GM08714 (cell line): ENCODE measurements around the gene PPP2R2C.

ENCODE experiments used
- H3K4me3 ChIP-seq: fragments of 200-500 bp; sonication (Bioruptor generic); 2 replicates; pipeline ENCODE4 v1.5.1; 2014; ENCODE audit warnings: mild to moderate bottlenecking, low read length, inconsistent platforms
- ZNF274 ChIP-seq: IDR thresholded peaks from 2 replicates; pipeline ENCODE4 v1.6.1; 2012; ENCODE audit warnings: mild to moderate bottlenecking, low read depth, low read length

PPP2R2C gene

DNA sequence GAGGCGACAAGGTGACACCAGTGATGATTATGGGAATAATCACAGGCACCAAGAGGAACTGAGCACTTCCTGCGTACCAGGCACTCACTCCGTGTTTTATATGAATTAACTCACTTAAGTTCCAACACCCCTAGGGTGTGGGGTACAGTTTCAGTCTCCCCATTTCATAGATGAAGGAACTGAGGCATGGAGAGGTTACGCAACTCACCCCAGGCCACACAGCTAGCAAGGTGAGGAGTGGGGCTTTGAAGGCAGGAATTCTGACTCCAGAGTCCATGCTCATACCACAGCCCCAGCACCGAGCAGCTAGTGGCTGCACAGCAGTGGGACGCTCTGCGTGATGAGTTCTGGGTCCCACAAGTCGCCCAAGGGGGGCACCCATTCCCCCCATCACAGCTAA lies 29.9 kb downstream of the PPP2R2C start:
- no peak overlapping the region for H3K4me3 ChIP-seq
- no peak for TF ChIP-seq ZNF274

DNA sequence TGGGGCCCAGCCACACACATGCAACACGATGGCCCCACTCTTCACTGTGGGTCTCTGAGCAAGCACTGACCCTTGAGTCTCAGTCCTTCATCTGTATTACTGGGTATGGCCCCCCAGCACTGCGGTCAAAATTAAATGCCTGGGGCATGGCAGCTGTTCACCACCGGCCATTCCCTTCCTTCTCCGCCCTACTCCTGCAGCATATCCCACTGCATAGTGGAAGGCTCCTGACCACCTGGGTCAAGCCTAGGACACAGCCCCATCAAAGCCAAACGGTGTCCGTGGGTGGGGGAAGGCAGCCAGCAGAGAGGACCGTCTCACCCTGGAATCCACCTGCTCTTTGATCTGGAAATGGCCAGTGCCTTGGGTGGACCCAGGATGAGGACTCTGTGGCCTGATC lies 30.7 kb downstream of the PPP2R2C start:
- no peak overlapping the region for H3K4me3 ChIP-seq
- TF ChIP-seq ZNF274, result no peak

DNA sequence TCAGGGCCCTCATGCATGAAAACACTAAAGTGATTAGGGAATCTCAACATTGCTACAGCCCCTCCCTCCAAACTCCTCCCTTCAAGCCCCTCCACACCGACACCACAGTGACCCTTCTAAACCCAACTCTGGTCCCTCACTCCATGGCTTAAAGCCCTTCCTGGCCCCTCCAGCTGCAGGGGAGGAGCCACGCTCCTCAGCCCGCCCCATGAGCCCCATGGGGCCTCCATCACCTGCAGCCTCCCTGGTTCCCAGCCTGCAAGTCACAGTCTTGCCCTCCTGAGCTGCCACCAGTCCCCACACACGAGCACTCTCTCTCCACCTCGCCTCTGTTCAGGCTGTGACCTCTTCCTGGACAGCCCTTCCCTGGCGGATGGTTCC lies 31.2 kb downstream of the PPP2R2C start:
- no peak for TF ChIP-seq ZNF274
- H3K4me3 ChIP-seq, result no peak overlapping the region

DNA sequence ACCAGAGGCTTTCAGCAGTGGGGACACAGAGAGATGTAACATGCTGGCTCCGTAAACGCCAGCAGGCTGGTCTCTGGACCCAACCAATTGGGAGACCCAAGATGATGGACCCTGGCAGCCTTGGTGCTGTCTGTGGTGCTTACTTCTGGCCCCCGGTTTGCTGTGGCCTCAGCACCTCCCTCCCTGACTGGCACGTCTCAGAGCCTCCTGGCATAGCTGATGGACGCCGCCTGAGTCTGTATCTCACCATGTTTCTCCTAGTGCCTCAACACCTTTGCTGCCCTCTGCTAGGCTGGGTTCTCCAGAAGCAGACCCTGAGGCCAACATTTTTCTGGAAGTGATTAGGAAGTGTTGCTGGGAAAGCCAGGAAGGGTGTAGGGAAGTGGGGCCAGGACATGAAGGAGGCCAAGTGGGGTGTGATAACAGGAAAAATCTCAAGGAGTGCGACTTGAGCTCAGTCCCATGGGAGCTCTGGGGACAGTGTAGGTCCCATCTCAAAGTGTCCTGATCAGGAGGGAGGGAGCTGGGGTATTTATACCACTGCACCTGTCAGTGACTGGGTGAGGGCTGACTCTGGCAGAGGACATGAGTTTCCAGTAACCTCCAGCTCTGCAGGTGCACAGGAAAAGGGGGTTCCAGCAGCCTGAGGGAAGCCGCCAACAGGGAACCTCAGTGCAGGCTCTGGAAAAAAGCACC lies 31.8 kb downstream of the PPP2R2C start:
- no peak for TF ChIP-seq ZNF274

DNA sequence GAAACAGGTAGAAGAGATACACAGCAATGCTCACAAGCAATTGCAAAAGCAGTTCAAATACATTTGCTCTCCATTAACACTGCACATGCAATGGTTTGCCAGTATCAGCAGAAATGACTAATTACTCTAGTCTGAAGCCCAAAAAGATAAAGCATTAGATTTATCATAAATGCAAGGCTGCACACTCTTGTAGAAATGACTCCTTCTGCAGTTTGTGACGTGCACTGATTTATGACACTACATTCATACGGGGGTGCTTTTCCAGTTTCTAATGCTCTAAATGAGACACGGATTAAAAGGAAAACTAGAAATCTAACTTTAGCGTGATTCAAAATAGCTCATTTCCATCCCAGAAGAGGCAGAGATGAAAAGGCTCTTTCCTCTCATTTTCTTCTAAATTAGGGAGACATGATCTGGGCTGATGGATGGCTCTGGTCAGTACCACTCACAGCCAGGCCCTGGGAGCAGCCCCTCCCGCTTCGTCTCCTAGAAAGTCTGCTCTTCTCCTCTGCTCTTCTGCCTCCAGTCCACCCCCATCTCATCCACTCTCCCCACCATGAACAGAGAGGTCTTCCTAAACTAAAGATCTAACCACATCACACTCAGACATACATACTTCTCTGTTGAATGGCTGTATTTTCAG lies 33.2 kb downstream of the PPP2R2C start:
- TF ChIP-seq ZNF274, result no peak
- no peak overlapping the region for H3K4me3 ChIP-seq

More for the DNA sequence above, 31.8 kb downstream of the PPP2R2C start:
- no peak overlapping the region for H3K4me3 ChIP-seq

DNA sequence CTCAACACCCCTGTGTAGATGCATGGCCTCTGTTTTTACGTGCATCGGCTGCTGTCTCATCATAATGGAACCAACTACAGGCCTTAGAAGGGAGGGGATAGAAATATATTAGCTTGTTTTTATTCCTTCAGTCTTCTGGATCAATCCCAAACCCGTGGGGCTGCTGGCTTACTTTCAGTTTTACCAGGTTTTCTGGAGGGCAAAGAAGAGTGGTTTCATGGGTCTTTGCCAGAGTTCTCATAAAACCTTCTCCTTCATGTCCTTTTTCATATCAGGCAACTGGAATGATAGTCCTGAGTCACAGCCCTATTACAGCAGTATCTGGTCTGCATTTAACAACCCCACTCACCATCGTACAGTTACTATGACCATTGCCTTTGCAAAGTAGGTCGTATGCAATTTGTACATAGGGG lies 34.6 kb downstream of the PPP2R2C start:
- no peak for TF ChIP-seq ZNF274
- no peak overlapping the region for H3K4me3 ChIP-seq

DNA sequence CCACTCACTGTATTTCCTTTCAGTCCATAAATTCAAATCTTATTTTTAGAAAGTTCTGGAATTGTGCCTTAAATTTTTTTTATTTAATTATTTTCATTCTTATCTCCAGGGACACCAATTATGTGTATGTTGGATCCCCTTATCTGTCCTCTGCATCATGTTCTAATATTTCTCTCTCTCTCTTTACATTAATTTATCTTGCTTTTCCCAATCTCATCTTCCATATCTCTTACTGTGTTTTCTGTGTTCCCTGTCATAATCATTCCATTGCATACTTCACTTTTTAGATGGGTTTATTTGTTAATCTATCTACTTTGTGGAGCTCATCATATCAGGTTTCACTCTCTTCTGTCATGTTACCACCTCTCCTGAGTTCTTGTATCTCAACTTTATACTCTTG lies 37.4 kb downstream of the PPP2R2C start:
- TF ChIP-seq ZNF274, result no peak
- no peak overlapping the region for H3K4me3 ChIP-seq

DNA sequence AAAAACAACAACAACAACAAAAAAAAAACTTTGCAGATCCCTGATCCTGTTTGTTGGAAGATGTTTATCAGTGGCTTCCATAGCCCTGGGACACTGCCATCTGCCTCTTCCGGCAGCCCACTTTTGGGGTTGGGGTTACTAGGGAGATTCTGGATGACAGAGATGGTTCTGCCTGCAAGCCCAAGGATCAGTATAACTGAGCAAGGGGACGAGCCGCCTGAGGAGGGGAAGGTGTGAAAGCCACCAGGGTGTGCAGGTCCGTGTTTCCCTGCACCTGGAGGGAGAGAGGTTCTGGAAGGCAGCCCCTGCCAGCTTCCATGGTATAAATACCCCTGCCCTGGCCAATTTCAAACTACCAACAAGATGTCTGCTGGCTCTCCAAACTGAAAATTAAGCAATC lies 41.5 kb downstream of the PPP2R2C start:
- no peak for TF ChIP-seq ZNF274
- no peak overlapping the region for H3K4me3 ChIP-seq

DNA sequence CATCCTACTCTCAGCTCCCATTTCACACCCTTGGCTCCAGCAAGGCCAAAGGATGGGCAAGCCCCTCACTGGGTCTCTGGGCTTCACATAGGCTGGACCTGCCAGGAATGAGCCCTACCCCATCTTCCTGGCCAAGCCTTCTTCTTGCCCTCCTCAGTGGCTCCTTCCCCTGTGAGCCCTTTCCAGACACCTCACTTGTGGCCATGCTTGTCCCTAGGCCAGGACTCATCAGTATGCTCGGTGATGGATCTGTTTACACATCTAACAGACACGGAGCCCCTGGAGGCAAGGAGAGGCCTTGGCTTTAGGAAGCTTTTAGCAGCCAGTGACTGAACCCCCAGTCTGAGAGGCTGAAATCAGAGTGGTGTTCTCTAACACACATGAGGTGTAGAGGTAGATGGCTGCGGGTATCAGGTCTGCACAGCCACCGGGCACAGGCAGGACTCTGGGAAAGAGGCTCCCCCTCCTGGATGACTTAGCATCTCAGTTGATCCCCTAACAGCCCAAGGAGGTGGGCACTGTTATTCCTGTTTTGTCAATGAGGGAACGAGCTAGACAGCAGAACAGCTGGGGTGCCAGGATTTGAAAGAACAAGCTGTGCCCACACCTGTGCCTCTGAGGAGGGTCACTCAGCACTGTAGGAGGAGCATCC lies 44.8 kb downstream of the PPP2R2C start:
- TF ChIP-seq ZNF274, result no peak
- H3K4me3 ChIP-seq, result no peak overlapping the region

DNA sequence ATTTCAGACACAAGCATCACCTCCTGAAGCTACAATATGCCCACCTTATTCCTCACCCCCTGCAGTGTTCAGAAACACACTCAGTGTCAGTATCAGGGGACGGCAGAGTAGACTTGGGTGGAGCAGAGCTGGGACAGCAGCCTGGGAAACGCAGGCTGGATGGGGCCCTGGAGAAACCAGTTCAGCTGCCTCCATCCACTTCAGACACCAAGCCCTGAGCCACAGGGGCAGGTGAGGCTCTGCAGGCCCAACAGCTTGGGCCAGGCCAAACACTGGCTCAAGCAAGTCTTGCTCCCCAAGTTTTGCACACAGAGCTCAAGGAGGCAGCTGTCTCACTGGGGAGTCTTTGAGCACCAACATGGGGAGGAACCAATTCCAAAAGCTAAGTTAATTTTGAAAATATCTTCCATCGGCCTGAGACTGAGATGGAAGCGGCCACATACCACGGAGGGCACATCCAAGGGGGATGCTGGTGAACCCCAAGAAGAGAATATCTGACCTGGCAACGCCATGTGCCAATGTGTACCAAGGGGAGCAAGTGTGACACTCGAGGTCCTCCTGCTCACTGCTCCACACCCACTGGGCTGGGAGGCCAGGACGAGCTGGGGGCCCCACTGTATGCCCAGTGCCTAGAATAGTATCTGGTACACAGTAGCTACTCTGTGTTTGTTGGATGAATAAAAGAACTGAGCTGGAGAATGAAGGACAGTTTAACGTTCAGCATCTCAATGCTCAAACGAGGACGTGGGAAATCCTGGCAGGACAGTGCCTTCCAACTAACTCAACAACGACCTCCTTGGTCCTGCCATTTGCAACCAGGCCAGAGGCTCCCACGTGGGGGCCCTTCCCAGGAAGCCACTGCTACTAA lies 45.6 kb downstream of the PPP2R2C start:
- no peak overlapping the region for H3K4me3 ChIP-seq
- TF ChIP-seq ZNF274, result no peak

DNA sequence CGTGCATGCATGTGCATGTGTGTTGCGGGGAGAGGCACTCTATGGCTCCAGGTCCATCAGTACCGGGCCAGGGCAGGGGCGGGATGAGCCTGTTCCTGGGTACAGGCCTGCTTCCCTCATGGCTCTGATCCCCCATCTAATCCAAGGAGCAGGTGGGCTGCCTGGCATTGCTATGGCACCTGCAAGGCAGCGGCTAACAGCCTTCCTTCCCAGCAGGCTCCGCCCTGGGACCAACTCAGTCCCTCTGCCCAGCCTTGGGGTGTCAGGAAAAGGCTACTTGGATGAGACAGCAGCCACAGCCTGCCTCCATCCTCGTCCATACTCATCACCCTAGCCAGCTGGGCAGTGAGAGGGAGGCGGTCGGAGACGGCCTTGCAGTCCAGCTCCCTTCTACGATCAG lies 46.5 kb downstream of the PPP2R2C start:
- TF ChIP-seq ZNF274, result no peak
- H3K4me3 ChIP-seq, result no peak overlapping the region

DNA sequence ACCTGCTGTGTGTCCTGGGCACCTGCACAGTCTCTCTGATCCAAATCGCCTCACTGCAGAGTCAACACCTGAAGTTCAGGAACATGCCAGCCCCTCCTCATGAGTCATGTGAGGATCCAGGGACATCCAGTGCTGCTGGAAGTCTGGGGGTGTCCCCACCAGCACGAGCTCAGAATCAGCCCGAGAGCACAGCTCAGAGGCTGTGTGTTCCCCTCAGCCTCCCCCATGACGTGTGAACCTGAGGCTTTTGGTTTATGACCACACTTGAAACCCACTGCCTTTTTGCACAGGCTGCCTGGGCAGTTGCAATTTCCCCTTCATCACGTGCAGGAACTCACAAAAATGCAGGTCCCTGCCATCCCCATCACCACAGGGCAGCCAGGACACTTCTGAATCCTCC lies 47.1 kb downstream of the PPP2R2C start:
- TF ChIP-seq ZNF274, result no peak
- H3K4me3 ChIP-seq, result no peak overlapping the region

DNA sequence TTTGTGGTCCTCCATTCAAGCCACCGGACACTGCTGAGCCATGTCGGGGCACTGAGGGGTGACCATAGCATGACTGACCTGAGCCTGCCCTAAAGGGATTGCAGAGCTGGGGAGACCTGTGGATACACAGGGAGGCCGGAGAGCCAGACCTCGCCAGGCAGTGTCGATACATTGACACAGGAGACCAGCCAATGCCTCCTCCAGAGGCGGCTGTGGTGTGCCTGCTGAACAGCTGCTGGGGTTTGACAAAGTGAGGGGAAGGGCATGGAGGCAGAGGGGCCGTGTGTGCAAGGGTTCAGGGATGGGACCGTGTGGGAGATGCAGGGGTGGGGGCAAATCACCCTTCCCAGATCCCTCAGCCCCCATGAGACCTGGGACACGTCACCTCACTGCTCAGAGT lies 48.0 kb downstream of the PPP2R2C start:
- TF ChIP-seq ZNF274, result no peak

DNA sequence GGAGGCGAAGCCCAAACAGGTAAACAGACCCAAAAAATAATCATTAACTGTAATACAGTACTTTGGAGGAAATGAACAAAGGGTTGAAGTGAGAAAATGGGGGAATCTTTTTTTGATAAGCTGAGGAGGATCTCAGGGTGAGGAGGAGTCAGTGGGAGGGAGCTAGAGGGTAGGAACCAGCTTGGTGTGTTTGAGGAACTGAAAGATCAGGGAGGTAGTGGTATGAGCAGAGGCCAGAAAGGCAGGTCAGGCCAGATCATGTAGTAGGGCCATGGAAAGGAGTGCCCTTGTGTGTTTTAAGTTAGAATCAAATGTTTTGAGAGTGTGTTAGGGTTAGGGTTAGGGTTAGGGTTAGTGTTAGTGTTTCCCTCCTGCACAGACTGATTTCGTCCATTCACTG lies 48.8 kb downstream of the PPP2R2C start:
- no peak for TF ChIP-seq ZNF274
- no peak overlapping the region for H3K4me3 ChIP-seq

More for the DNA sequence above, 48.0 kb downstream of the PPP2R2C start:
- no peak overlapping the region for H3K4me3 ChIP-seq
